ENCODE results near the gene LPP.

LPP gene

DNA sequence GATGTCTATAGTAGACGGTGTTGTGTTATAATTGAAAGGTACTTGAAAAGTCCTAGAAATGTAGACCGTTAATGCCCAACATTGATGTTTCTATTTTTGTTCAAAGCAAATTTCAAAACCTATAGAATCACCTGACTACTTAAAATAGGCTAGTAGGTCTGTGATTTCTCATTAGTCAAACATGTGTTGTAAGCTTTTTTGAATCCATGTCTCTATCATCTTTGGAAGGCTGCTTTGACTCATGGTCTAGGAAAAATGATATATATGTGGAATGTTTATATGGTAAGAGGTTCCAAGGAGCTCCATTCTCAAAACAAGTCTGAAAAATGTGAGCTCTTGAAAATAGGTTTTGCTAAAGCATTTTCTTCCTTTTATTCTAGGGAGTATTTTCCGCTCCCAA is 375.3 kb downstream of the LPP start:
- DNase-seq: no peak

DNA sequence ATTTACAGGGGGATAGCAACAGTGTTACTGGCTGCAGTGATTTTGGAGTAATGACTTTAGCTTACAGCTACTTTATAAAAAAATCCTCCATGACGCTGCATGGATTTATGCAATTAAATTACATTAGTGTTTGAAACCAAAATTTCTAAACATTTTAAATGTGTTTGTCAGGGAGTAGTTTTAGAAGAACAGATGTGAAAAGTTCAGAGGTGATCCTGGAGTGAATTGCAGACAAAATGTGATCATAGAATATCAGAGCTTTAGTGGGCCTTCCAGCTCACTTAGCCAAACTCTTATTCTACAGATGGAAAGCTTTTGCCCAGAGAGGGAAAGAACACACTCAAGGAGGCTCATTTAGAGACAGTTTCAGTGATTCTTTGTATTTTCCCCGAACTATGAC is 376.3 kb downstream of the LPP start:
- DNase-seq: no peak

DNA sequence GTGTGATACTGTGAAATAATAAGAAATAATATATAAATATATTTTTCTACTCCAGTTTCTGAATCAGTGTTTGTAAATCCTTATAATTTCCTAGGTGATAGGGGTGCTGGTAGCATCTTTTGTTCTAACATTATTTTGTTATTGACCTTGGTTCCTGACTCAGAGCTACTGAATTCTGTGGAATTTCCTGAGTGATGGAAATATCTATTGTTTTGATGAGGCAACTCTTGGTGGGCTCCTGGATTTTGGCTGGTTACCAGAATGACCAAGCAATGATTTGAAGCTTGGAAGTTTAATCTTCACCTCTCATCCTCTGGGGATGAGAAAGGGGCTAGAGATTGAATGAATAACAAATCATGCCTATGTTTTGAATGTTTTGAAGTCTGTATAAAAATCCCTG is 377.3 kb downstream of the LPP start:
- DNase-seq: no peak

DNA sequence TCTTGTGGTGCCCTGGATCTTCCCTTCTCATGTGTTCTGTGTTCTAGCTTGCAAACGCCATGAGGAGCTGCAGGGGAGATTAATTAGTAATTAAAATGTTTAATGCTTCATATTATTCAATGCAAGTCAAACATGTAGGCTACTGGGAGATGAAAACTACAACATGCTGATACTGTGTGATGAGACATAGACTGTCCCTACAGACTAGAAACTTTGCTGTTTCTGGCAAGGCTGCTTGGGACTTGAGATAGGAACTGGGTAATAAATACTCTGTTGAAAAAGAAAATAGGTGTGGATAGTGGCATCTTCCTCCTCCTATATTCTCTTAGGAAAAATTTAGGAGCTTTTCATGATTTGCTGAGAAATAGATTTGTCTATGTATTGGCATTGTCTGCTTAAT is 379.2 kb downstream of the LPP start:
- DNase-seq: no peak

DNA sequence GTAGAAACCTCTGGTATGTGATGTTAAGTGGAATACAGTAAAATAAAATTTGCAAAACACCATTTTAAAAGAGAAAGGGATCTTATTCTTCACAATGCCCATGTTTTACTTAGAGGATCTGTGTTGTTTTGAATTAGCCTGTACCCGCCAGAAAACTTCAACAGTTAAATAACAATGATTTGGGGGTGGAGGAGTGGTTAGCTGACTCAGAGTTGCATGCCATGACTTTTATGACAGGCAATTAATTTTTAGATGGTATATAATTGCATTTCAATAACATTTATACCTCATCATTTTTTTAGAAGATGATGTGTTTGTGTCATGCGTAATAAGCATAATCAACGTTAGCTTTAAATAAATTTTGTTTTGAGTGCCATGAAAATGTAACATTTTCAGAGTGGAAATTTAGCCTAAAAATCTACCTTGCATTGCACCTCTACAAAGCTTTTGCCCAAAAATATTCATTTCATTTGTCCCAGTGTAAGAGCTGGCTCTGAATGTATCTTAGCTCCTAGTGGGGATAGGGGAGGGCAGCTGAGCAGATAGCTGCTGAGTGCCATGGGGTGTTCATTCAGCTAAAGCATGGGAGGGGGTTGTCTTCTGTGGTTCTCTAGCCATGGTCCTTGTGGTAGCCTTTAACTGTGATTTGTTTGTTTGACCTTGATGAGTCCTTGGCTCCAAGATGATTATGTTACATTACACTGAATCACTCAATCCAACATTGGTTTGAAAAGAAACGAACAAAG is 379.8 kb downstream of the LPP start:
- DNase-seq: no peak

DNA sequence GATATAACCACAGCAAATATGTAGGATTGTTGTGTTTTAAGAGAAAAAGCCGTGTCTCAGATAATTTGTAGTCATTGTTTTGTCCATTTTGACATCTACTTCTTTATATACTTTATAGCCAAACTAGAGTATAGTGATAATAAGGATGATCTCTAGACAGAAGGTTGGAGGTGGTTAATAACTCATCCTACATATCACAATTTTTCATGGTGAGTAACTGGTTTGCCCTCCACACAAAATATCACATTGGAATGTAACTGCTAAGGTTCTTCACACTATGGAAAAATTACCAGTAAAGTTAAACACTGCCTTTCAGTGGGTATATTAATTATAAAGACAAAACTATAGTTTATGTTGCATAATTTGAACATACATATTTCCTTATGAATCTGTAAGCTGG is 380.7 kb downstream of the LPP start:
- no peak for DNase-seq

DNA sequence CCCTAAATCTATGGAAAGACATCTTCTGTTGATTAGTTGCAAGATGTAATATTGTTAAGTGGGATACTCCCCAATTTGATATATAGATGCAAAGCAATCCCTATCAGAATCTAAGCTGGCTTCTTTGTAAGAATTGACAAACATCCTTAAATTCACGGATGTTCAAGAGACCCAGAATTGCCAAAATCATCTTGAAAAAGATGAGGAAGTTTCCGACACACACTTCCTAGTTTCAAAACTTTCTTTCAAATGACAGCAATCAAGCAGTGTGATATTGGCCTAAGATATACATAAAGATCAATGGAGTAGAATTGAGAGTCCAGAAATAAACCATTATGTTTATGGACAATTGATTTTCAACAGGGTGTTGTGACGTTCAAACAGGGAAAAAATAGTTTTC is 383.6 kb downstream of the LPP start:
- no peak for DNase-seq

DNA sequence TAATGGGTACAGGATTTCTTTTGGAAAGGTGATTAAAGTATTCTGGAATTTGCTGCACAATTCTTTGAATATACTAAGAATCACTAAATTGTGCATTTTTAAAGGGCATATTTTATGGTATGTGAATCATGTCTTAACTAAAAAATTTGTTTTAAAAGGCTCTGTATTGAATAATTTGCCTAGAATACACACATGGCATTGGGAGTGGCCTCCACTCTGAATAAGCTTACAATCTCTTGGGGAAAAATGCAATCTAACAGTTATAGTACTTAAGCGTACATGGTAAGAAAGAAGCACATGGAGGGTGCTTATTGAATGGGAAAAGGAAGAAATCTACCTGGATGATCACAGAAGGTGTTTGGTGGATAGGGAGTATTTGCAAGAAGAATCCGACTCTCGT is 385.1 kb downstream of the LPP start:
- no peak for DNase-seq

DNA sequence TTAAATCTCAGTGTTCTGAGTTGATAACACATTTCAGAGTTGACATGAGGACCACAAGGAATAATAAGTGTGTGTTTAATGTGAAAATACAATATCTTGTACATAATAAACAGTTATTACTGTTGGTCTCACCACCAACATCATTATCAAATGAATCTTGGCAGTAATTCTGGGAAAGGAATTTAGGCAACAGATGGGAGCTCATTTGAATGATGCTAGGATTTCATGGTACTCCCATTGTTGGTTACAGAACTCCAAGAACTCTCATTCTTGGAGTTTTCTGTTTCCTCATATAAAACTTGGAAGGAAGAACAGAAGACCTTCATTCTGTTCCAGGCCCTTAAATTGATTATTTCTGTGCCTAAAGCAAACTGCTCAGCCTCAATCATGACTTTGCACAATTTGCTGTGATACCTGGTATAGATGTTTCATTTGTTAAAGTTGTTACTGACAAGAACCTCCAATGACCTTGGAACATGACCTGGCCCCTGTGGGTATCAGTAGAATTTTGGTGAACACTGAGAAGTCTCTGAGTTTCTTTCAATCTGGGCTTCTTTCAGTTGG is 385.8 kb downstream of the LPP start:
- peak; percentile 7 for DNase-seq

DNA sequence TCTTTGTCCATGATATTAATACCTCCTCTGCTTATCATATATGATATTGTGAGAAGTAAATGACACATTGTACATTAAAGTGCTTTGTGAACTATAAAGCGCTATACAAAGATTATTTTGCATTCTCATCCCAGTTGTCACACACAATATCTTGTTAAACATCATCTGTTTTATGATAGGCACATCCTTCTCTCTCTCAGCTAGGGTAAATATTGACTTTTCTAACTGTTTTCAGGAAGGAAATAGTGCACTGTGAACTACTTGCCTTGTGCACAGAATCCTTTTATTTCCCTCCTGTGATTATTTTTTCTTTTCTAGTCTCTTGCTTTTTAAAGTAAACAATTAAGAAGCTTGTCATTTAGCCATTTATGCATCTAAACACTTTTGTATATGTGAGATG is 388.2 kb downstream of the LPP start:
- no peak for DNase-seq

DNA sequence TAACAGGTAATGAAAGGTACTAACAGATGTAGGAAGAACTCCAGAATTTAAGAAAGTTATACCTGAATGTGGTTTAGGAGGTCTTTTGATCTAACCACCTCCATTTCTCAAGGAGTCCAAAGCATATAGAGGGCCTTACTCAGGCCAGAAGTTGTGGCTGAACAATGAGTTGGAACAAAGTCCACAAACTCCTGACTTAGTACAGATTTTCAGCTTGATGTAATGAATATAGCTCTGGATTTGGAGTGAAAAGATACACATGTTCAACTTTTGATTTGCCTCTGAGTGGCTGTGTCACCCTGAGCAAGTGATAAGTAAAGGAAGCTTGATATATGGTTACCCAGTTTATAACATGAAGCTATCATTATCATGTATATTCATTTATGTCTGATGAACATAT is 390.1 kb downstream of the LPP start:
- DNase-seq: no peak

DNA sequence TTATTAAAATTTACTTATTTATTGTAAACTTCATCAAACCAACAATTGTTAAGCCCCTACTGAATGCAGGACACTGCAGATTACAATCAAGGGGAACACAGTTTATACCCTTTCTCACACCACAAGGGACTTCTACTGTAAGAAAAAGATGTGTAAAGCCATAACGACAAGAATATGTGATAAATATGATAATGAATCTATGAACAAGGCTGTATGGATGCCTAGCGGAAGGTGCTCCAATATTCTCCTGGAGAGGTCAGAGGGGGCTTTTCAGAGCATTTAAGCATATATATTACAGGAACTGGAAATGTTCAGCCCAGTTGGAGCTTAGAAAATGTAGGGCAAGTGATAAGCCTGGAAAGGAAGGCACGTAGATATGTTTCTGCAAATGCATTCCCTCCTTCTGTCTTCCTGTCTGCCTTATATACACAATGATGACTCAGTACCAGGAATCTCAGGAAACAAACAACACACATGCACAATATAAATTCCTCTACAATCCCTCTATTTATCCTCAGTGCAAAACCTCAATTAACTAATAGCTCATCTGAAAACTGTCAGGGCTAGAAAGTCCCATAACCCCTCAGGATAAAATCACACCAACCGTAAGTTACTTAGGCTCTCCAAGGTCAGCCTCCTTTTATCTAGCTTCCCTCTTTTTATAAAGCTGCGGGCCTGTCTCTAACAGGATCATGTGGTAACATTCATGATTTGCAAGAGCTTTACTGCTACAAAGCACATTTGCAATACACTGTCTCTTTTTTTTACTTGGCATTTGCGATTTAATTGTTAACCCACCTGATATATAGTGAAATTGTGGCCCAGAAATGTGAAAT is 393.1 kb downstream of the LPP start:
- no peak for DNase-seq

DNA sequence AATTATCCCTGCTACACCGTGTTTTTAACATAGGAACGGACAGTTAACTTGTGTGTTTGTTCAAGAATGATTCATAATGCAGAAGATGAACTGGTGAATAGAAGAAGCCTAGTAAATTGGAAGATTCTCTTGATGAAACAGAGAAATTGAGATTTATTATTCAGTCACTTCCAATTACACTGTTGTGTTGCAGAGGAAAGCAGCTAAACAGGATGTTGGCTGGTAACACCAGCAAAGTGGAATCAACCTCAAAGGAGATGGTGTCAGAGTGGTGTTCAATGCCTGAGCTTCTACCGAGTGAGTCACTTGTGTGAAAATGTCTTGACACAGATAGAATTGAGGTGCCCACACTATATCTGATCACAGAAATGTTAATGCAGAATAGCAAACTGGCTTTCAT is 399.6 kb downstream of the LPP start:
- DNase-seq: no peak

DNA sequence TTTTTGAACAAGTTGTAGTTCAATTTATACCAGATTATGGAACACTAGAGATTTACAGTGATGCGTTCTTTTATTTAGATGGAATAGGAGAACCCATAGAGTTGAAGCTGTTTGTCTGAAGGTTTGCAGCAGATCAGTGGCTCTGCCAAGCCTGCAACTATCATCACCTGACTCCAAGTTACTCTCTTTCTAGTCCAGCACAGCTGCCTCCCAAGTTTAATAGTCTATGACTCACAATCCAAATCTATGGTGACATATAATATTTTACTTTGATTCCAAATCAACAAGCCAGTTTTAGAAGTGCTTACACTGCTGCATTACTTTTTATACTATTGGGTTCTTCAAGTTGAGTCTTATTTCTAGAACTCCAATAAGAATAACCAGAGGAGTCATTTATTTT is 400.4 kb downstream of the LPP start:
- DNase-seq: no peak

DNA sequence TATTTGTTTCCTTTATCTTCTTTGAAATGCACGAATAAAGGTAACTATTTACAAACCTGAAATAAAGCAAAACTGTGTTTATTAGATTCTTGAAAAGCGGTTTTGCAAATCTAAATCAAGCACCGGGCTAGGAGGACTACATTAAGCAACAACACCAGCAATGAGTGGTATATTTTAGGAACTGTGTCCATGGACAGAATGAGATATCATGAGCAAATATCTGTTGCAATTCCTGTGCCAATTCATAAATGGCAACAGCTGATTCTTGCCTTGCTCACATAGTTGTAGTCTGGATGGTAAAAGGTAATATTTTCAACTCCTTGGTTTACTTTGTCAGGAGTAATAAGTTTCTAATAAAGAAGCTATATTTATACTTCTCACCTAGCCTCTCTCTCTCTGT is 403.3 kb downstream of the LPP start:
- no peak for DNase-seq

DNA sequence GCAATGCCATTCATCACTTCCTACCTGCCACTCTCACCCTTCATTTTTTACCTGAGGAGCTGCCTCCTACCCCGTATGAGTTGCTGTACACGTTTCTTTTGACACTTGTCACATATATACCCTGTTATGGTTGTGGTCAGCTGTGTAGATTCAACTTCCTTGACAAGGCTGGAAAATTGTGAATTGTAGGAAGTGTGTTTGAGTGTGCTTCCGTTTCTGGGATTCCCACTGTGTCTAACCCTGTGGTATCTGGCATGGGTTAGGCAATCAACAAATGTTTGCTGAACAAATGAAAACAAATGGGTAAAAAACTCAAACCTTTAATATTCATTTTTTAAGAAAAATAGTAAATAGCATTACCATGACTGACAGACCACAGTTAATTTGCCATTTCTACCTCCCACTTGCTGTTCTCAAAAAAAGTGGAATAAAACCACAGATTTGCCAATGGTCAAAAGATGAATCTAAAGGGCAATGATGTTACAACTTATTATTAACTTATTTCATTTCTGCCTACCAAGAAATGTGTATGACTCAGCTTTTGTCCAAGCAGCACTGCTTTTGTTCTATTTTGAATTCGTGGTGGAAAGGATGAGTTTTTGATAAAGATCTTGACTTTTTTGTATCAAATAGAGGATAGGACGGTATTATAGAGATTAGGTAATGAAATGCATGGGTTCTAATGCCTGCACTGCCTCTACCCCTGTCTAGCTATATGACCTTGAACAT is 404.6 kb downstream of the LPP start:
- DNase-seq: no peak

DNA sequence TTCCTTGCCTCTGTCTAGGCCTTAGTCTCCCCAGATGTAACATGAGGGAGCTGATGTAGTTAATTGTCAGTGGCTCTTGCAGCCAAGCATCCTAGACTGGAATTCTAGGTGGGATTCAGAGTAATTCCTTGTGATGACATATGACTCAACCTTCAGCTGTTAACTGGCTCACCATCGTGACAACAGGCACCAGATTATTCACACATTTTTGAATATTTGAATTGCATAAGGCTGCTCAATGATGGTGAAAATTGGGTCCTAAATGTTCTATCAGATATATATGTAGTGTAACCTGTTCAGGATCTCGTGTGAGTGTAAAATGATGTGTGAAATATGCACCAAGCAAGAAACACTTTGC is 405.1 kb downstream of the LPP start:
- DNase-seq: no peak

DNA sequence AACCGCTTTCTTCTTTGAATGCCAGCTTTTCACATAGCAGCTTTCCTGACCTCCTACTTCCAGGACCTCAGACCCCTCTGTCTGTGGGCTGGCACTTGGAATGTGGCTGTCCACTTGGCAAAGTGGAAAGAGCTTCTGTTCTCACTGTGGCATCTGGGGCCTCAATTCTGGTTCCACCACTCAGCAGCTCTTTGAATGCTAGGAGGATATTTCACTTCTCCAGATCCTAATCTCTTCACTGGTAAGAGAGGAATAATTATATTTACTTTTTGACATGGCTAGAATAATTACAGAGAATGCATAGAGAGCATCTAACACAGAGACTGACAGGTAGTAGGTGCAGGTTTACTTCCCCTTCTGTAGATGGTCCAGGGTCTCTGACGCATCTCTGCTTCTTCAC is 405.9 kb downstream of the LPP start:
- DNase-seq: no peak

DNA sequence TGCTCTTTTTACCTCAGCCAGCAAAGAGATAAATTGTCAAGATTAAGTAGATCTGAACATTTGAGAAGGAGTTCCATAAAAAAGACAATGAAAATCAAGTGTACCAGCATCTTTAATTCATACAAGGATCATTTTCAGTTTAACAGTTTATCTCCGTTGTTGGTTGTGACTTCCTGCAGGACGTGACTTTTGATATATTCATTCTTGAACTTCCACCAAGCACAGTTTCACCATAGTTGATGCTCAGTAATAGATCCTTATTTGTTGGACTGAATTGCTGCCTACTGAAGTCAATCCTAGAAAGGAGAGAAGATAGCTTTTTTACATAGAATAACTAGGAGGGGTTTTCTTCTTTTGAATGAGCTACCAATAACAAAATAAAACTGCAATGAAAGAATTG is 408.2 kb downstream of the LPP start:
- DNase-seq: no peak

DNA sequence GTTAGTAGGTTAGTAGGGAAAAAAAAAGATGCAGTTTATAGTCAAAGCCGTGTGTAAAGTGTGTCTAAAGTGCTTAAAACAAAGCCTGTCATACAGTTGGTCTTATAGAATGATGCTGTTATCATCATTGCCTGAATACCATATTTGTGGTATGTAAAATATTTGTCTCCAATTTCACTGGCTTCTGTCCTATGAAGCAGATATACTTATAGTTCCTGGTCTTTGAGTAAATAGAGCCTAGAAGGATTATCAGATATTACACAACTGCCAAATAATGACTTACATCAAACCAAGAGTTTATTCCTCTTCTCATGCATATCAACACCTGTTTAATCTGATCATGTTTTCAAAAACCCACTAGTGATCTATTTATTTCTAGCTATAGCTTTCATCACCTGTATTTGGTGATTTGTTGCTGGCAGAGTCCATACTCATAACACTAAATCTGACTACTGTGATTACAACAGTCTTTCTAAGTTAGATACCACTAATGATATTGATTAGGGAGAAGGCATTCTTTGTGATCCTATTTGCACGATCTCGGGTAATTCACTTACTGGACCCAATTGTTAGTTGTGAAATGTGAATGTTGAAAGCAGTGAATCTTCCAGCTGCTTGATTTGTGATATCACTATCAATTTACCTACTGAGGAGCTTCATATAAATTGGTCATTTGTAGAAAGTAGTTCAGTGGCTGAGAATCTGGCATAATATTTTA is 413.7 kb downstream of the LPP start:
- no peak for DNase-seq

DNA sequence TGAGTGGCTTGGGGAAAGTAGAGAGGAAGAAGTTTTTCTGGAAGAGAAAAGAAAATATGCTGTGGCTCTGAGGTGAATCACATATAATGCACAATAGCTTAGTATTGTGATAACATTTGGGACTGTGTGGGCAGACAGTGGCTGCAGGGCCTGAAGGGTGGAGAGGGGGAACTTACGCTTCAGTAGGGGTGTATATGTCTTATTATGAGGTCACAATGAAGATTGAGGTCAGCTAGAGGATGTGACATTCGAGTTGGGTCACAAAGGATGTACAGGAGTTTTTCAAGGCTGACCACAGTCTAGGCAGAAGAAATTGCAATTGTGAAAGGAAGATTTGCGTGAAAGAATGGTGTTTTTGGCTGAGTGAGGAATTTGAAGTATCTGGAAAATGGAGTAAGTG is 414.8 kb downstream of the LPP start:
- no peak for DNase-seq

DNA sequence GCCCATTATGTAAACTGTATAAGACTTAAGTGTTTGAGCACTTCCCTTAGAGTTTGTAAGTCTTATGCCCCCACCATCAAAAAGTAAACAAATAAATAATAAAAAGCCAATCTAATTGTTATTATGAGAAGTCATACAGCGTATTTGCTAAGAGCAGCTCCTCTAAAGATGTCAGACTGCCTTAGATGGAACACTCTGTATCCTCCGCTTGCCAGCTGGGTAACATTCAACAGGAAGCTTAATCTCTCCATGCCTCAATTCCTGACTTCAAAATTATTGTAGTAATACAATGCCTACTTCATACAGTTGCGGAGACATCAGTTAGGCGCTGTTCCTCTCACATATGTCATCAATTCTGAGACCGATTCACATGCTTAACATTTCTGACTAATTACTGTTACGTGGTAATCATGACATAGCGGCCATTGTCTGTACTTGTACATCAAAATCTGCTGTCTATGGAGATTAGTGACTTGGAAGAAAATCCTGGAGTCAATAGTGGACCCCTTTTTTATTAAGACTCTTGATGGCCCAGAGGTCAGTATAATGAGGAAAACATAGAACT is 417.7 kb downstream of the LPP start:
- no peak for DNase-seq
